Hepatocyte (in vitro differentiated cells): ENCODE measurements around the gene CITED1. TPM values are rescaled to one million over a fixed set of nuclear protein-coding genes. Genes with fewer than 3 reads are reported as not detected.
A peak's percentile ranks its signal among the peaks of the same experiment; 100 is the strongest.

Experiments used
- DNase-seq: peaks from one replicate; pipeline ENCODE4 v3.0.0-alpha.2; 2016; ENCODE audit warnings: low spot score
- H2AFZ ChIP-seq: fragments of 200-600 bp; sonication (generic); 2 replicates; pipeline ENCODE4 v1.6.0; 2016; ENCODE audit warnings: antibody characterized with exemption, mild to moderate bottlenecking
- H3K27ac ChIP-seq: fragments of 200-600 bp; sonication (generic); 2 replicates; pipeline ENCODE4 v1.5.1; 2016; ENCODE audit warnings: mild to moderate bottlenecking
- H3K27me3 ChIP-seq: fragments of 200-600 bp; sonication (generic); 2 replicates; pipeline ENCODE4 v1.6.1; 2016
- H3K36me3 ChIP-seq: fragments of 200-600 bp; sonication (generic); replicated peaks from 2 replicates; pipeline ENCODE4 v1.5.1; 2016; ENCODE audit warnings: low read depth; ENCODE audit not compliant: insufficient read depth
- H3K4me1 ChIP-seq: fragments of 200-600 bp; sonication (generic); 2 replicates; pipeline ENCODE4 v1.5.1; 2016; ENCODE audit warnings: mild to moderate bottlenecking, moderate library complexity; ENCODE audit not compliant: insufficient read depth
- H3K4me2 ChIP-seq: fragments of 200-600 bp; sonication (generic); 2 replicates; pipeline ENCODE4 v1.6.0; 2016
- H3K4me3 ChIP-seq: fragments of 200-600 bp; sonication (generic); 2 replicates; pipeline ENCODE4 v1.5.1; 2016; ENCODE audit warnings: mild to moderate bottlenecking
- H3K79me2 ChIP-seq: fragments of 200-600 bp; sonication (generic); 2 replicates; pipeline ENCODE4 v1.6.0; 2017; ENCODE audit warnings: mild to moderate bottlenecking
- H3K9me2 ChIP-seq: fragments of 200-600 bp; sonication (generic); replicated peaks from 2 replicates; pipeline ENCODE4 v1.6.0; 2017; ENCODE audit warnings: mild to moderate bottlenecking; ENCODE audit not compliant: insufficient read depth
- H3K9me3 ChIP-seq: fragments of 200-600 bp; sonication (generic); 2 replicates; pipeline ENCODE4 v1.5.1; 2016; ENCODE audit warnings: low read depth, mild to moderate bottlenecking
- H4K20me1 ChIP-seq: fragments of 200-600 bp; sonication (generic); 2 replicates; pipeline ENCODE4 v1.6.0; 2016; ENCODE audit warnings: mild to moderate bottlenecking; ENCODE audit not compliant: insufficient read depth, poor library complexity, severe bottlenecking
- CTCF ChIP-seq: fragments of 200-600 bp; sonication (generic); IDR thresholded peaks from 2 replicates; pipeline ENCODE4 v1.5.1; 2016; ENCODE audit warnings: antibody characterized with exemption, mild to moderate bottlenecking; ENCODE audit not compliant: poor library complexity
- EZH2 ChIP-seq: fragments of 200-600 bp; sonication (generic); IDR thresholded peaks from 2 replicates; pipeline ENCODE4 v1.6.1; 2016; ENCODE audit warnings: antibody characterized with exemption, mild to moderate bottlenecking, borderline replicate concordance
- EZH2phosphoT487 ChIP-seq: fragments of 200-600 bp; sonication (generic); IDR thresholded peaks from one replicate; pipeline ENCODE4 v1.6.1; 2018; ENCODE audit warnings: antibody characterized with exemption, mild to moderate bottlenecking, low read depth, moderate library complexity; ENCODE audit not compliant: unreplicated experiment, severe bottlenecking
- WGBS: methylation state at CpG from one replicate; pipeline ENCODE4 v1.1.6; 2016; ENCODE audit warnings: low lambda C conversion rate; ENCODE audit errors: missing lambda C conversion rate; 5-methylcytosine and 5-hydroxymethylcytosine counted together
- polyA plus RNA-seq: library from polyadenylated mRNA; unstranded; fragments of >200 nt; fragmentation: Nextera tagmentation; extraction: Ambion mirVana; gene quantifications from 2 replicates; pipeline ENCODE4 v1.2.1, GENCODE V29; 2016
- total RNA-seq: library from RNA; depleted of rRNA; stranded (reverse); fragments of >200 nt; gene quantifications from 2 replicates; pipeline ENCODE4 v1.2.3, GENCODE V29; 2014

CITED1 gene
- total and polyA plus RNA-seq, 2 experiments from 2014 or later, result 2.9 TPM; not detected in 1

GRCh38 chrX:72271091-72271788 is 34.5 kb downstream of the CITED1 start:
- Histone ChIP-seq H3K79me2 (peaks cover 8% of the 10 kb centered on the region), H3K4me2 (no peak overlapping the region), H4K20me1 (peaks cover 3% of the 10 kb centered on the region), H3K36me3 (peaks cover 5% of the 10 kb centered on the region), H3K9me3 (no peaks in the 10 kb centered on the region), H3K27me3 (no peaks in the 10 kb centered on the region), H2AFZ (no peak overlapping the region), H3K4me3 (no peak overlapping the region), H3K9me2 (no peaks in the 10 kb centered on the region), H3K27ac (no peak overlapping the region), H3K4me1 (no peaks in the 10 kb centered on the region)
- 75% methylated on average over 3 of the region's 3 CpGs for WGBS
- no peak for DNase-seq
- TF ChIP-seq EZH2 (no peak), EZH2phosphoT487 (no peak)

GRCh38 chrX:72270316-72270866 is 35.3 kb downstream of the CITED1 start:
- no peaks in the 10 kb centered on the region for H3K79me2 ChIP-seq
- TF ChIP-seq EZH2, result no peak
- no peak for TF ChIP-seq EZH2phosphoT487
- TF ChIP-seq CTCF, result no peak
- H3K4me1 ChIP-seq, result no peaks in the 10 kb centered on the region
- H3K36me3 ChIP-seq, result peaks cover 5% of the 10 kb centered on the region
- 82% methylated on average over 5 of the region's 5 CpGs for WGBS
- H3K27me3 ChIP-seq, result no peaks in the 10 kb centered on the region
- H3K9me3 ChIP-seq, result no peaks in the 10 kb centered on the region
- peak overlapping the region; percentile 51 for H3K27ac ChIP-seq
- no peak for DNase-seq
- no peak overlapping the region for H3K4me3 ChIP-seq
- no peak overlapping the region for H3K4me2 ChIP-seq
- no peak overlapping the region for H2AFZ ChIP-seq
- no peaks in the 10 kb centered on the region for H3K9me2 ChIP-seq
- no peaks in the 10 kb centered on the region for H4K20me1 ChIP-seq

GRCh38 chrX:72269671-72270251 is 36.0 kb downstream of the CITED1 start:
- Histone ChIP-seq H3K36me3 (peaks cover under 1% of the 10 kb centered on the region), H3K9me3 (no peaks in the 10 kb centered on the region), H3K4me3 (no peak overlapping the region), H3K4me1 (no peaks in the 10 kb centered on the region), H3K4me2 (no peak overlapping the region), H3K27me3 (no peaks in the 10 kb centered on the region), H3K9me2 (no peaks in the 10 kb centered on the region), H2AFZ (no peak overlapping the region), H3K27ac (peak overlapping the region; percentile 65), H4K20me1 (no peaks in the 10 kb centered on the region), H3K79me2 (no peaks in the 10 kb centered on the region)
- no peak for DNase-seq
- TF ChIP-seq EZH2phosphoT487 (no peak), CTCF (no peak), EZH2 (no peak)
- 67% methylated on average over 3 of the region's 3 CpGs for WGBS
